ENCODE measurements around the gene MVD.
A peak's percentile ranks its signal among the peaks of the same experiment; 100 is the strongest.

MVD gene

GRCh38 chr16:88639231-88640038, 23.5 kb downstream of the MVD start:
- peak; percentile 9 to 49 for DNase-seq

DNA sequence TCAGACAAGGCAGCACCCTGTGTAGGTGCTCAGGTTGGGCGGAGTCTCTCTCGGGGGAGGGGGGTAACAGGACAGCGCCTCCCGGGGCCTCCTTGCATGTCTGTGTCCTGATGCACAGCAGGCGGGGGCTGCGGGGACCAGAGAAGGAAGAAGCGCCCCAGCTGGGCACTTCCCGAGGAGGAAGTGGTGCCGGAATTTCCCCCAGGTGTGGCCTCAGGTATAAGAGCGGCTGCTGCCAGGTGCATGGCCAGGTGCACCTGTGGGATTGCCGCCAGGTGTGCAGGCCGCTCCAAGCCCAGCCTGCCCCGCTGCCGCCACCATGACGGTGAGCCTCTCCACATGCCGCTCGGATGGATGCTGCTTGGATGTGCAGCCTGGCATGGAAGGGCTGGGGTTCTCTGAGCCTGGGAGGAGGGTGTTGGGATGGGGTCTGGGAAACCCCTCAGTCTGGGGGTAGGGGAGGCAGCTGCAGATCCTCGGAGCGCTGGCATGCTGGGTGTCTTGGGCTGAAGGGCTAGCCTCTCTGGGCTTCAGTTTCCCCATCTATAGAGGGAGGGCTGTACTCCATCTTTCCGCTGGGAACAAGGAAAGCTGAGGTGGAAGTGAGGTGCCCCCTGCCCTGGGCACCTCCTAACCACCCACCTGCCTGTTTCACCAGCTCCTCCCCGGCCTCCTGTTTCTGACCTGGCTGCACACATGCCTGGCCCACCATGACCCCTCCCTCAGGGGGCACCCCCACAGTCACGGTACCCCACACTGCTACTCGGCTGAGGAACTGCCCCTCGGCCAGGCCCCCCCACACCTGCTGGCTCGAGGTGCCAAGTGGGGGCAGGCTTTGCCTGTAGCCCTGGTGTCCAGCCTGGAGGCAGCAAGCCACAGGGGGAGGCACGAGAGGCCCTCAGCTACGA, 24.3 kb downstream of the MVD start, which contains the start of gene IL17C:
IL17C (plus strand) TSS at position 250 of the 908 bp plus-strand sequence; CDS start at position 320, 70 bp downstream.
- DNase-seq, result peak; percentile 48 to 67

DNA sequence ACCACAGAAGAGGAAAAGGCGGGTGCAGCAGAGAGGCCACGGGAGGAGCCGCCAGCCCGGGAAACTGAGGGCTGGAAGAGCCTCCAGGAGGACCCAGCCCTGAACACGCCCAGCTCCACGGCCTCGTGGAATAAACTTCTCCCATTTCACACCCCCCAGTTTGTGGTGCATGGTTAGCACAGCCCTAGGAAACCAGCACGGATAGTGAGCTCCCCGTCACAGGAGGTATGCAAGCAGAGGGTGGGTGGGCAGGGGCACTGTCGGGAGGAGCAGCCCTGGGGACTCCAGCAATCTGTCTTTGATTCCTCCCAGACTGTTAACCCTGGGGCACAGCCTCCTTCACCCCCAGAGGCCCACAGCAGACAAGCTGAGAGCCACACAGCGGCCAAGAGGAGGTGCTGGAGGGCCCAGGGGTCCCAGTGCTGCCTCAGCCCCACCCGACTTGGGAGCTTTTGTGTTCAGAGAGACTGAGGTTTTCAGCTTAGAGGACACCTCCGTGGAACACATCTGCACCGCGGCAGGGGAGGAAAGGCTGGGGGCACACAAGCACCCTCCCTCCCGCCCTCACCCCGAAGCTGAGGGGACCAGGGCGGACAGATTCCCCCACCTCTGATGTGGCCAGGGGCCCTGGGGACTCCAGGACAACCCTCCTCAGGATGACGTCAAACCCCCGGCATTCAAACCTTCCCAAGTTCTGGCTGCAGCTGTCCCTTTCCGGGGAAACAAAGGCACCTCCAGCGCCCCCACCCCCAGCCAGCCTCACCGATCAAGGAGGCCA, 26.2 kb downstream of the MVD start:
- no peak for DNase-seq

DNA sequence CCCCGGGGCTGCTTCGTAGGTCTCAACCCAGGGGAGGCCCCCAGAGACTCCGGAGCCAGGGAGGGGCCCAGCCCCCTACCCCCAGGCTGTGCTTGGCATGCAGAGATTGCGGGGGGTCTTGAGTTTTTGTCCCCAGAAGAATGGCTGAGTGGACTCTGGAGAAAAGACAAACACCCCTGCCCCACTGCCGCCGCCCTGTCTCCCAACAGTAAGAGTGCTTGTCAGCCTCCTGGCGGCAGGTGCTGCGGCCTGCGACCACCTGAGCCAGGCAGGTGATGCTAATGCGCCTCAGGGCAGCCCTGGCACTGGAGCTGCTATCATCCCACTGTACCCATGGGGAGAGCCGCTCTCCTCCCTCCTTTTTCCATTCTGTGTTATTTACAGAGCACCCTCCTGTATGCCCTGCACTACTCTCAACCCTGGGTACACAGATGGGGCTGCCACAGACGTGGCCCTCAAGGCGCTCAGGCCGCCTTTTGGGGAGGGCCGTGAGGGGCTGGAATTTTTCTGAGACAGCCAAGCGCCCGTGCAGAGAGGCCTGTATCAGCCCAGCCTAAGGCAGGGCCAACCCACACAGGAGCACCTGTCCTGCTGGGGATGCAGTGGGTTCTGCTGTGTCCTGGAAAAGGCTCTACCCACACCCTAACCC, 27.1 kb downstream of the MVD start:
- no peak for DNase-seq

- no peak for DNase-seq
Observed at GRCh38 chr16:88634994-88635670, 27.8 kb downstream of the MVD start.

GRCh38 chr16:88634141-88634993, 28.5 kb downstream of the MVD start:
- no peak for DNase-seq

- no peak for DNase-seq
Observed at GRCh38 chr16:88633684-88634140, 29.2 kb downstream of the MVD start.

DNA sequence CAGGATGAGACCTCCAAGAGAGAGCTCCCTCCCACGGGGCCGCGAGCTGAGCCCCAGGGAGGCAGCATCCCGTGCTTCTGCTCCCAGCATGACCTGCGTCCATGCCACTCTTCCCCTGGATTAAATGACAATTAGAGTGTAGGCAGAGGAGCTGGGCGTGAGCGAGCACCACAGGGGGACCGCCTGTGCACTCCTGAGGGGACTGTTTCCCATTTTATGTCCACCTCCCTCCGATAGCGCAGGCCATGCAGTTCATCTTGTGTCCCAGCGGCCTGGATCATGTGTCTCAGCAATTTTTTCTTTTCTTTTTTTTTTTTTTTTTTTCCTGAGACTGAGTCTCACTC, 30.3 kb downstream of the MVD start:
- no peak for DNase-seq

- DNase-seq, result no peak
Observed at GRCh38 chr16:88631920-88632586, 30.8 kb downstream of the MVD start.

DNA sequence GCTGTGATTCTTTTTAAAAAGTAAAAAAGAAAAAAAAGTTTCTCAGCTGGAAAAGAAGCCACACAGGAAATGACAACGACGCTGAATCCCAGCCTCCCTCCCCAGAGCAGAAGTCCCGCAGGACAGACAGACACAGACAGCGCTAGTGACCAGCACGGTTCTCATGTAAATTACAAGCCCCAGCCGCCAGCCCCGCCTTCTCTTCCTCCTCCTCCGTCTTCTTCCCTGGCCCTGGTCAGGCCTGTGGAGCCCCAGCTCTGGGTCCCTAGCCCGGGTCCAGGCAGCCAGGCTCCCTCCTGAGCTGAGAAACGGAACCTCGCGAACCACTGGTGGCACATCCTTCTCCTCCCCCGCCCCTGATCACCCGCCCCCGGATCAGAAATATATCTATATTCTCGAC, 31.5 kb downstream of the MVD start:
- DNase-seq, result no peak

DNA sequence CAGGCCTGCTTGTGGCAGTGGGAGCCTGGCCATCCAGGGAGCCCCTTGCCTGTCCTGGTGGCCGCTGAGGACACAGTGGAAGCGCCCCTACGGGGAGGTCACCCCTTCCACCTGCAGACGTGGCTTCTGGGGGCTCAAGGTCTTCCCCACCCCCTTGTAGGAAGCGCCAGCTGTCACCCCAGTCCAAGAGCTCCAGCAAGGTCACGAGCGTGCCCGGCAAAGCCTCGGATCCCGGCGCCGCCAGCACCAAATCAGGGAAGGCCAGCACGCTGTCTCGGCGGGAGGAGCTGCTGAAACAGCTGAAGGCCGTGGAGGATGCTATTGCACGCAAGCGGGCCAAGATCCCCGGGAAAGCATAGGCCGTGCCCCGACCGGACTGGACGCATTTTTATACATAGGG, 31.9 kb downstream of the MVD start:
- no peak for DNase-seq

- DNase-seq, result no peak
Observed at GRCh38 chr16:88630433-88630832, 32.5 kb downstream of the MVD start.

GRCh38 chr16:88629835-88630234, 33.1 kb downstream of the MVD start:
- no peak for DNase-seq

- no peak for DNase-seq
Observed at GRCh38 chr16:88628512-88628974, 34.3 kb downstream of the MVD start.

DNA sequence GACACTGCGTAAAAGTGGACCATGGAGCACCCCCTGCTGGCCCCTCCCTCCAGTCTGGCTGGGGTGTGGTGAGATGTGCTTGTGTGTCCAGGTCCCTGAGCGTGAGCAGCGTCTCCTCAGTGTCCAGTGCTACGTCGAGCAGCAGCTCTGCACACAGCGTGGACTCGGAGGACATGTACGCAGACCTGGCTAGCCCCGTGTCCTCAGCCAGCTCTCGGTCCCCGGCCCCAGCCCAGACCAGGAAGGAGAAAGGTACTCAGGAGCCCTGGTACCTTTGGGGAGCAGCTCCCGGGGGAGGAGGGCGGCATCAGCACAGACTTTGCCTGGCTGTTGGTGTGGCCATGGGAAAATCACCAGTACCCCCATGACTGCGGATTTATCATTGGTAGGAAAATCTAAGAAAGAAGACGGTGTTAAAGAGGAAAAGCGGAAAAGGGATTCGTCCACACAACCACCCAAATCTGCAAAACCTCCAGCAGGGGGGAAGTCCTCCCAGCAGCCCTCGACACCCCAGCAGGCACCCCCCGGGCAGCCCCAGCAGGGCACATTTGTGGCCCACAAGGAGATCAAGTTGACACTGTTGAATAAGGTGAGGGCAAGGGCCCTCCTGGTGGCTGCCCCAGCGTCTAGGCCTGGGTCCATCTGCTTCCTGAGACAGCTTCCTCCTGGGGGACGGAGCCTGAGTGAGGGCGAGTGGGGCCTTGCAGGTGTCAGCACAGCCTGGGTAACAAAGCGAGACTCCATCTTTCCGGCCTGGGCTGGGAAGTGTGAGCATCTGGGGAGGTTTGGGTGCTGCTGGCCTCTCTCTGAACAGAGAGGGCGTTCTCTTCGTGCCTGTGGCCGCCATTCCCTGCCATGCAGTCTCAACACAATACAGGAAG, 35.1 kb downstream of the MVD start:
- no peak for DNase-seq

DNA sequence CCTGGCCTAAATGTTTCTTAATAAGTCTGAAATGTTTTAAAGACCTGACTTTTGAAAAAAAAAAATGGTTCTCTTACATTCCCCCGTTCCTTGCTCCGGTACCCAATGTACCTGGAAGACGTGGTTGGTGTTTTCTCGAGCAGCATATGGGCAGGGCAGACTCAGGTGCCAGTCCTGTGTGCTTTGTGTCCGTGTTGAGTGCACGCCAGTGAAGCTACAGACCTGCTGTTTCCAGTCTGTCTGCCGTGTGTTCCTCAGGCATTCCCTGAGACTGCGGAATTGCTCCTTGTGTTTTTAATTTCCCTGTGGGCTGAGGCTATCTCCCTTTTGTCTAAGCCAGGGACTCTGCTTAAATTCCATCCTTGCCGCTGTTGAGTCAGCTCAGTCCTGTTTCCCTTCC, 36.2 kb downstream of the MVD start:
- no peak for DNase-seq

- DNase-seq, result no peak
Observed at GRCh38 chr16:88624977-88625576, 37.8 kb downstream of the MVD start.

- no peak for DNase-seq
Observed at GRCh38 chr16:88624481-88624880, 38.4 kb downstream of the MVD start.

DNA sequence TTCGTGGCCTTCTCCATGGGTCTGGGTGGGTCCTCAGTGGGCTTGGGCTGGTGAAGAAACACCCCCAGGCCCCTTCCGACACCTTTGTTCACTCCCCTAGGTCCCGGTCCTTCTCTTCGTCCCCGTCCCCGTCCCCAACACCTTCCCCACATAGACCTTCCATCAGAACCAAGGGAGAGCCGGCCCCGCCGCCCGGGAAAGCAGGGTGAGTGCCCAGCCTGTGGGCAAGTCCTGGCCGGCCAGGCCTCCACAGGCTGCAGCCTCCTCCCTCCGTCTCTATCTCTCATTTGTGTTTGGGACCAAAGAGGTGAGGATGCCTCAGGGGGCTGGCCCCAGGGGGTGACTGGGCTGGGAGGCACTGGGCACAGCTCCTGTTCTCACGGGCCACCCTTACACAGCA, 39.0 kb downstream of the MVD start:
- DNase-seq, result no peak

Measured in NCI-H187 (cell line).